ENCODE results near the gene THOC6. TPM values are rescaled to one million over a fixed set of nuclear protein-coding genes. Genes with fewer than 3 reads are reported as not detected.

The THOC6 gene
- polyA plus RNA-seq, 3 donors: 42.4 to 59.2 (median 57.7) TPM

- peaks cover 0 to 3% of the 10 kb centered on the region in 2 donors for H3K36me3 Mint-ChIP-seq
- no peaks in the 10 kb centered on the region for H3K27me3 ChIP-seq (ENCODE audit: control insufficient read depth in 2 of 2, insufficient read depth in 2 of 2, low read length in 2 of 2)
- H3K4me2 ChIP-seq (replicated peaks; ENCODE audit: extremely low read depth, low read length, poor library complexity, severe bottlenecking): peak overlapping the region; percentile 99
- no peak for DNase-seq
- TF ChIP-seq CTCF (IDR thresholded peaks at IDR 0.05): no peak
- H4K20me1 ChIP-seq (ENCODE audit: insufficient read depth, low read length): no peaks in the 10 kb centered on the region
- H3K4me3 ChIP-seq (replicated peaks in 1 of 3; ENCODE audit: low read depth in 2 of 3, low read length in 3 of 3): peak overlapping the region in 2 of 3 experiments; percentile 86 to 92
- no peaks in the 10 kb centered on the region for H3K36me3 ChIP-seq (replicated peaks in 1 of 2; ENCODE audit: control insufficient read depth in 1 of 2, insufficient read depth in 2 of 2, low read length in 2 of 2)
- H3K27me3 Mint-ChIP-seq (ENCODE audit: low read depth in 3 of 3): peaks cover 3 to 9% (median 4%) of the 10 kb centered on the region in 3 donors
- peak overlapping the region; percentile 48 to 74 for H3K27ac ChIP-seq (ENCODE audit: low read depth in 1 of 2, low read length in 2 of 2)
- intact Hi-C loops (cut with micrococcal nuclease): no loop called here
- peak overlapping the region; percentile 89 for H3K9ac ChIP-seq (ENCODE audit: insufficient read depth, low read length, poor library complexity, severe bottlenecking)
- H3K9me3 Mint-ChIP-seq: no peaks in the 10 kb centered on the region
- H3K27ac Mint-ChIP-seq: peak overlapping the region; percentile 25 to 90 (median 82)
- H3K4me1 ChIP-seq (ENCODE audit: control insufficient read depth in 1 of 2, insufficient read depth in 2 of 2, low read length in 2 of 2): peaks cover 22 to 29% of the 10 kb centered on the region in 2 donors
- peak overlapping the region; percentile 83 for H2AFZ ChIP-seq (ENCODE audit: insufficient read depth, low read depth, low read length, poor library complexity, severe bottlenecking)
- peaks cover 28% of the 10 kb centered on the region for H3K4me1 Mint-ChIP-seq
- no peaks in the 10 kb centered on the region for H3K9me3 ChIP-seq (replicated peaks in 1 of 2; ENCODE audit: control insufficient read depth in 1 of 2, insufficient read depth in 1 of 2, low read length in 2 of 2)
- H3K4me3 Mint-ChIP-seq: peak overlapping the region; percentile 81 to 85
- peaks cover 11% of the 10 kb centered on the region for H3K79me2 ChIP-seq (ENCODE audit: insufficient read depth, low read length)
- WGBS (ENCODE audit: insufficient coverage): 85% methylated on average over 25 of the region's 33 CpGs
Measured at GRCh38 chr16:2981177-2981898, 42.5 kb upstream of the THOC6 start.

GRCh38 chr16:2981899-2982250 lies 42.0 kb upstream of the THOC6 start:
- intact Hi-C loops (cut with micrococcal nuclease): loop anchor here in 1 of 2 donors (2.0 kb wide), 1 partner anchor 13 kb away; the partner anchor contains the start of gene PAQR4
- H3K9ac ChIP-seq (ENCODE audit: insufficient read depth, low read length, poor library complexity, severe bottlenecking): no peak overlapping the region
- no peaks in the 10 kb centered on the region for H4K20me1 ChIP-seq (ENCODE audit: insufficient read depth, low read length)
- no peak for TF ChIP-seq CTCF (IDR thresholded peaks at IDR 0.05)
- no CpG with 5 or more reads among the region's 4 CpGs for WGBS (ENCODE audit: insufficient coverage)
- no peak overlapping the region for H3K4me3 Mint-ChIP-seq
- DNase-seq: no peak
- H3K36me3 ChIP-seq (replicated peaks in 1 of 2; ENCODE audit: control insufficient read depth in 1 of 2, insufficient read depth in 2 of 2, low read length in 2 of 2): no peaks in the 10 kb centered on the region
- no peaks in the 10 kb centered on the region for H3K36me3 Mint-ChIP-seq
- peaks cover 28% of the 10 kb centered on the region for H3K4me1 Mint-ChIP-seq
- H3K9me3 Mint-ChIP-seq: no peaks in the 10 kb centered on the region
- no peak overlapping the region for H2AFZ ChIP-seq (ENCODE audit: insufficient read depth, low read depth, low read length, poor library complexity, severe bottlenecking)
- H3K9me3 ChIP-seq (replicated peaks in 1 of 2; ENCODE audit: control insufficient read depth in 1 of 2, insufficient read depth in 1 of 2, low read length in 2 of 2): no peaks in the 10 kb centered on the region
- no peaks in the 10 kb centered on the region for H3K27me3 ChIP-seq (ENCODE audit: control insufficient read depth in 2 of 2, insufficient read depth in 2 of 2, low read length in 2 of 2)
- H3K27ac Mint-ChIP-seq: peak overlapping the region in 1 of 7 donors; percentile 59
- H3K79me2 ChIP-seq (ENCODE audit: insufficient read depth, low read length): peaks cover 11% of the 10 kb centered on the region
- no peak overlapping the region for H3K27ac ChIP-seq (ENCODE audit: low read depth in 1 of 2, low read length in 2 of 2)
- peaks cover 3 to 14% (median 4%) of the 10 kb centered on the region in 3 donors for H3K27me3 Mint-ChIP-seq (ENCODE audit: low read depth in 3 of 3)
- H3K4me3 ChIP-seq (replicated peaks in 1 of 3; ENCODE audit: low read depth in 2 of 3, low read length in 3 of 3): no peak overlapping the region
- H3K4me2 ChIP-seq (replicated peaks; ENCODE audit: extremely low read depth, low read length, poor library complexity, severe bottlenecking): no peak overlapping the region
- peaks cover 22 to 29% of the 10 kb centered on the region in 2 donors for H3K4me1 ChIP-seq (ENCODE audit: control insufficient read depth in 1 of 2, insufficient read depth in 2 of 2, low read length in 2 of 2)
